Mammary microvascular endothelial cell (primary cell): ENCODE results near the gene HJURP. TPM values are rescaled to one million over a fixed set of nuclear protein-coding genes. Genes with fewer than 3 reads are reported as not detected.

Source experiments
- total RNA-seq: library from RNA; depleted of rRNA; stranded (reverse); fragments of >200 nt; gene quantifications from 2 replicates; pipeline ENCODE4 v1.2.3, GENCODE V29; 2015

The HJURP gene, protein sequence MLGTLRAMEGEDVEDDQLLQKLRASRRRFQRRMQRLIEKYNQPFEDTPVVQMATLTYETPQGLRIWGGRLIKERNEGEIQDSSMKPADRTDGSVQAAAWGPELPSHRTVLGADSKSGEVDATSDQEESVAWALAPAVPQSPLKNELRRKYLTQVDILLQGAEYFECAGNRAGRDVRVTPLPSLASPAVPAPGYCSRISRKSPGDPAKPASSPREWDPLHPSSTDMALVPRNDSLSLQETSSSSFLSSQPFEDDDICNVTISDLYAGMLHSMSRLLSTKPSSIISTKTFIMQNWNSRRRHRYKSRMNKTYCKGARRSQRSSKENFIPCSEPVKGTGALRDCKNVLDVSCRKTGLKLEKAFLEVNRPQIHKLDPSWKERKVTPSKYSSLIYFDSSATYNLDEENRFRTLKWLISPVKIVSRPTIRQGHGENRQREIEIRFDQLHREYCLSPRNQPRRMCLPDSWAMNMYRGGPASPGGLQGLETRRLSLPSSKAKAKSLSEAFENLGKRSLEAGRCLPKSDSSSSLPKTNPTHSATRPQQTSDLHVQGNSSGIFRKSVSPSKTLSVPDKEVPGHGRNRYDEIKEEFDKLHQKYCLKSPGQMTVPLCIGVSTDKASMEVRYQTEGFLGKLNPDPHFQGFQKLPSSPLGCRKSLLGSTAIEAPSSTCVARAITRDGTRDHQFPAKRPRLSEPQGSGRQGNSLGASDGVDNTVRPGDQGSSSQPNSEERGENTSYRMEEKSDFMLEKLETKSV
- total RNA-seq, result 22.8 and 22.9 TPM in 2 replicates

GRCh38 chr2:233854241-233854981, at the start of gene HJURP:
HJURP (minus strand) TSS chr2:233854535; CDS start chr2:233854500, 35 bp downstream.

GRCh38 chr2:233867993-233868532, 13.7 kb upstream of the HJURP start, which contains the start of gene MSL3B:
MSL3B (minus strand) TSS chr2:233868386.

Other genes with a start within 250 kb of the HJURP start
- gene UGT1A8, start 236.9 kb downstream of the HJURP start, total RNA-seq, result not detected in 2 replicates
- not detected in 2 replicates for gene UGT1A10, start 218.1 kb downstream of the HJURP start, total RNA-seq
- gene UGT1A9, start 182.6 kb downstream of the HJURP start, total RNA-seq, result not detected in 2 replicates
- not detected in 2 replicates for gene UGT1A7, start 172.6 kb downstream of the HJURP start, total RNA-seq
- gene UGT1A6, start 161.6 kb downstream of the HJURP start, total RNA-seq, result not detected in 2 replicates
- not detected in 2 replicates for gene UGT1A5, start 141.6 kb downstream of the HJURP start, total RNA-seq
- gene UGT1A4, start 135.8 kb downstream of the HJURP start, total RNA-seq, result not detected in 2 replicates
- not detected in 2 replicates for gene UGT1A3, start 125.5 kb downstream of the HJURP start, total RNA-seq
- gene UGT1A1, start 94.3 kb downstream of the HJURP start, total RNA-seq, result not detected in 2 replicates
- not detected in 2 replicates for gene MROH2A, start 76.2 kb downstream of the HJURP start, total RNA-seq
- not detected in 2 replicates for gene TRPM8, start 62.8 kb upstream of the HJURP start, total RNA-seq
- not detected in 2 replicates for gene SPP2, start 196.2 kb upstream of the HJURP start, total RNA-seq